ENCODE results near the gene COMMD3.
"Not testable (repeated sequence)": the region's sequence is repeated elsewhere in the genome, so short reads cannot be mapped to it uniquely, and the experiment has no call there.

The COMMD3 gene

DNA sequence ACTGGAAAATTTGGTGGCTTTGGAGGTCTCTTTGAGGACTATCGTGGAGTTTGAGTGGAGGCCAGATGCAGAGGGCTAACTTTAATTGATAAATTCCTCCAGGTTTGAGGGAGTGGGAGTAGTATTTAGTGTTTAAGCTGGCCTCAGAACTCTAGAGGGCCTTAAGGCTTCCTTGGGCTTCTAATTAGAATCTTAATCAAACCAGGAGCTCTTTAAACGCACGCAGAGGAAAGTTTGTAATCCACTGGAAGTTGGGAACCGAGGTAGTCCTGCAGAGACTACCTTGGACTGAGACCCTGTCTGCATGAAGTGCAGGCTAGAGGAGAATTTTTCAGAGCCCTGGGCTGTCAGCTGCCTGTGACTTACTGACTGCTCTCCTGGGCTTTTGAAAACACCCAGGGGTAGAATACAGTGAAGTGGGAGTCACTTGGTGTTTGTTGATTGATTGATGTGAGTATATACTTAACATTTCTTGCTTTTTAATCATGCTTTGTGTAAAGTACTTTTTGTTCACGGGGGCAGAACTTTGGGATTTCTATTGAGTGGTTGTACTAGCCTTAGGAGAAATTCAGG is 35.0 kb downstream of the COMMD3 start:
- Histone ChIP-seq H3K4me3 (ENCODE audit: low read depth, low read length) (no peak overlapping the region), H3K4me1 (ENCODE audit: control insufficient read depth, insufficient read depth, low read length) (no peaks in the 10 kb centered on the region), H3K27me3 (ENCODE audit: control insufficient read depth, insufficient read depth, low read length) (peaks cover 35% of the 10 kb centered on the region), H3K9ac (ENCODE audit: low read length) (no peak overlapping the region), H3K9me3 (ENCODE audit: control insufficient read depth, insufficient read depth, low read depth, low read length) (no peaks in the 10 kb centered on the region), H3K36me3 (ENCODE audit: control insufficient read depth, insufficient read depth, low read length) (no peaks in the 10 kb centered on the region), H3K27ac (ENCODE audit: low read depth, low read length) (no peak overlapping the region)

DNA sequence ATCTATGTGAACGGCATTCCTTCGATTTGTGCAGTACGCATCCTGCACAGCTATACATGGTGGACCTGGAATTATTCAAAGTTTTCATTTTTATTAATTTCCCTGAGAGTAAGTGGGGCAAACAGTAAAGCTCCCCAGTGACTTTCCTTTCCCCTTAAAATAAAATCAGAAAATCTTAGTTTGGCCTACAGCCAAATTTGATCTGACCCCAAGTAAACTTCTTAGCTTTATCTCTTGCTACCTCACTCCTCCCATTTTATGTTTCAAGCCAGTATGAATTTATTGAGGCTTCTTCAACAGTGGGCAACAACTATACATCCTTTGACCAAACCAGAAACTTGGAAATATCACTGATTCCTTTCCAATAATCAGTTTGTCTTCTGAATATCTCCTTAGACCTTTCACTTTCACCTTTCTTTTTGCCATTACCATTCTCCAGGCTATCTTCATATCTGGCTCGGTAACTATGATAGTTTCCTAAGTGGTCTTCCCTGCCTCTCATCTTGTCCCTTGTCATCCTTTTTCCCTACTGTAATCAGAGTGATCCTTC is 40.2 kb downstream of the COMMD3 start:
- Histone ChIP-seq H3K36me3 (ENCODE audit: control insufficient read depth, insufficient read depth, low read length) (no peaks in the 10 kb centered on the region), H3K27ac (ENCODE audit: low read depth, low read length) (no peak overlapping the region), H3K27me3 (ENCODE audit: control insufficient read depth, insufficient read depth, low read length) (peaks cover 4% of the 10 kb centered on the region), H3K4me3 (ENCODE audit: low read depth, low read length) (no peak overlapping the region), H3K9ac (ENCODE audit: low read length) (no peak overlapping the region), H3K4me1 (ENCODE audit: control insufficient read depth, insufficient read depth, low read length) (no peaks in the 10 kb centered on the region), H3K9me3 (ENCODE audit: control insufficient read depth, insufficient read depth, low read depth, low read length) (no peaks in the 10 kb centered on the region)

DNA sequence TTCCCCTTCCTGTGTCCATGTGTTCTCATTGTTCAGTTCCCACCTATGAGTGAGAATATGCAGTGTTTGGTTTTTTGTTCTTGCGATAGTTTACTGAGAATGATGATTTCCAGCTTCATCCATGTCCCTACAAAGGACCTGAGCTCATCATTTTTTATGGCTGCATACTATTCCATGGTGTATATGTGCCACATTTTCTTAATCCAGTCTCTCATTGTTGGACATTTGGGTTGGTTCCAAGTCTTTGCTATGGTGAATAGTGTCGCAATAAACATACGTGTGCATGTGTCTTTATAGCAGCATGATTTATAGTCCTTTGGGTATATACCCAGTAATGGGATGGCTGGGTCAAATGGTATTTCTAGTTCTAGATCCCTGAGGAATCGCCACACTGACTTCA is 41.6 kb downstream of the COMMD3 start:
- H3K4me1 ChIP-seq (ENCODE audit: control insufficient read depth, insufficient read depth, low read length); H3K4me3 ChIP-seq (ENCODE audit: low read depth, low read length); H3K27ac ChIP-seq (ENCODE audit: low read depth, low read length); H3K9me3 ChIP-seq (ENCODE audit: control insufficient read depth, insufficient read depth, low read depth, low read length); H3K9ac ChIP-seq (ENCODE audit: low read length); H3K36me3 ChIP-seq (ENCODE audit: control insufficient read depth, insufficient read depth, low read length); H3K27me3 ChIP-seq (ENCODE audit: control insufficient read depth, insufficient read depth, low read length): not testable (repeated sequence)

GRCh38 chr10:22363305-22363704 is 47.1 kb downstream of the COMMD3 start:
- no peaks in the 10 kb centered on the region for H3K4me1 ChIP-seq (ENCODE audit: control insufficient read depth, insufficient read depth, low read length)

GRCh38 chr10:22364407-22365140 is 48.4 kb downstream of the COMMD3 start:
- H3K36me3 ChIP-seq (ENCODE audit: control insufficient read depth, insufficient read depth, low read length), result no peaks in the 10 kb centered on the region
- H3K4me1 ChIP-seq (ENCODE audit: control insufficient read depth, insufficient read depth, low read length), result no peaks in the 10 kb centered on the region
- no peak overlapping the region for H3K27ac ChIP-seq (ENCODE audit: low read depth, low read length)
- H3K27me3 ChIP-seq (ENCODE audit: control insufficient read depth, insufficient read depth, low read length), result no peaks in the 10 kb centered on the region
- H3K9ac ChIP-seq (ENCODE audit: low read length), result no peak overlapping the region
- no peak overlapping the region for H3K4me3 ChIP-seq (ENCODE audit: low read depth, low read length)
- no peaks in the 10 kb centered on the region for H3K9me3 ChIP-seq (ENCODE audit: control insufficient read depth, insufficient read depth, low read depth, low read length)

More at GRCh38 chr10:22363305-22363704, 47.1 kb downstream of the COMMD3 start:
- Histone ChIP-seq H3K9ac (ENCODE audit: low read length) (no peak overlapping the region), H3K27me3 (ENCODE audit: control insufficient read depth, insufficient read depth, low read length) (no peaks in the 10 kb centered on the region), H3K36me3 (ENCODE audit: control insufficient read depth, insufficient read depth, low read length) (no peaks in the 10 kb centered on the region), H3K9me3 (ENCODE audit: control insufficient read depth, insufficient read depth, low read depth, low read length) (no peaks in the 10 kb centered on the region), H3K4me3 (ENCODE audit: low read depth, low read length) (no peak overlapping the region), H3K27ac (ENCODE audit: low read depth, low read length) (no peak overlapping the region)

DNA sequence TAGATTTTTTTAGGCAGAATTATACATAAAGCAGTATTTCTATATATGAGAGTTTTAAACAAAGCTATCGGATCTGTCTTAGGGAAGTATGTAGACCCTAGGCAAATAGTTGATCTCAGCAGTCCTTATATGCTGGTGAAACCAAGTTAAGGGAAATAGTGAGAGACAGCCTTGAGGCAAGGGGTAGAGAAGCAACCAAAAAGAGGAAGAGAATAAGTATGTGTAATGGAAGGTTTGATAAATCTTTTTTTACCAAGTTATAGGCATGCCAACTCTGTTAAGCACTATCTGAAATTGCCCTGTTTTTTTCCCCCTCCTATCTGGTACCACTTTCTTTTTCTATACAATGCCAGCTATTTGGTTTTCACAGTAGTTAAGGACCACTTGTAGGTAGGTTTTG is 49.0 kb downstream of the COMMD3 start:
- H3K9ac ChIP-seq (ENCODE audit: low read length), result no peak overlapping the region
- no peaks in the 10 kb centered on the region for H3K27me3 ChIP-seq (ENCODE audit: control insufficient read depth, insufficient read depth, low read length)
- no peak overlapping the region for H3K27ac ChIP-seq (ENCODE audit: low read depth, low read length)
- no peaks in the 10 kb centered on the region for H3K9me3 ChIP-seq (ENCODE audit: control insufficient read depth, insufficient read depth, low read depth, low read length)
- H3K4me3 ChIP-seq (ENCODE audit: low read depth, low read length), result no peak overlapping the region
- H3K36me3 ChIP-seq (ENCODE audit: control insufficient read depth, insufficient read depth, low read length), result no peaks in the 10 kb centered on the region
- no peaks in the 10 kb centered on the region for H3K4me1 ChIP-seq (ENCODE audit: control insufficient read depth, insufficient read depth, low read length)

GRCh38 chr10:22365644-22366434 is 49.7 kb downstream of the COMMD3 start:
- Histone ChIP-seq H3K36me3 (ENCODE audit: control insufficient read depth, insufficient read depth, low read length) (no peaks in the 10 kb centered on the region), H3K9ac (ENCODE audit: low read length) (no peak overlapping the region), H3K4me1 (ENCODE audit: control insufficient read depth, insufficient read depth, low read length) (no peaks in the 10 kb centered on the region), H3K4me3 (ENCODE audit: low read depth, low read length) (no peak overlapping the region), H3K27me3 (ENCODE audit: control insufficient read depth, insufficient read depth, low read length) (no peaks in the 10 kb centered on the region), H3K9me3 (ENCODE audit: control insufficient read depth, insufficient read depth, low read depth, low read length) (no peaks in the 10 kb centered on the region), H3K27ac (ENCODE audit: low read depth, low read length) (no peak overlapping the region)

DNA sequence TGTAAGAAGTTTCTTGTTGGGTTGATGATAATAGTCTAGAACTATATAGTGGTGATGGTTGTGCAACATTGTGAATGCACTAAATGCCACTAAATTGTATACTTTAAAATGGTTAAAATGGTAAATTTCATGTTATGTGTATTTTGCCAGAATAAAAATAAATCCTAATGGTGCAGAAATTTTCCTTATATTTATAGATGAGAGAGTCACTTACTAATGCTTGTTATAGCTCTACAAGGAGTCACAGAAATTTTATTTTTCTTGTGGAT is 50.2 kb downstream of the COMMD3 start:
- no peaks in the 10 kb centered on the region for H3K27me3 ChIP-seq (ENCODE audit: control insufficient read depth, insufficient read depth, low read length)
- no peaks in the 10 kb centered on the region for H3K36me3 ChIP-seq (ENCODE audit: control insufficient read depth, insufficient read depth, low read length)
- H3K4me3 ChIP-seq (ENCODE audit: low read depth, low read length), result no peak overlapping the region
- no peak overlapping the region for H3K27ac ChIP-seq (ENCODE audit: low read depth, low read length)
- no peak overlapping the region for H3K9ac ChIP-seq (ENCODE audit: low read length)
- H3K4me1 ChIP-seq (ENCODE audit: control insufficient read depth, insufficient read depth, low read length), result no peaks in the 10 kb centered on the region
- H3K9me3 ChIP-seq (ENCODE audit: control insufficient read depth, insufficient read depth, low read depth, low read length), result no peaks in the 10 kb centered on the region

DNA sequence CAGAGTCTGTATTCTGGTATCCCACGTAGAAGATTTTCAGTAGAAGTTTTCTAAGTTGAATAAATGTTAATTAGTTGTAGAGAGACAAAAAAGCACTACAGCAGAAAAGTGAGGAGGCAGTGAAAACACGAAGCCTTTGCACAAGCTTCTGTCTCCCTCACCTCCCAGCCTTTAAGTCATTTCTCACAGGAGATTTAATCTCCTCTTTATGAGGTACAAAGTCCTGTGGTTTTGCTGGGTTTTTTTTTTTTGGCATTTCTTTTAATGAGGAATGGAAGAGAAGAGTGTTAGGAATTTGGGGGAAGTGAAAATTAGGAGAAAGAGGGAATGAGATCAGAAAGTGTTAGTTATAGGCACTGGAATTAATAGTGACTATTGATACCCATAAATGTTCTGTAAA is 50.6 kb downstream of the COMMD3 start:
- Histone ChIP-seq H3K27ac (ENCODE audit: low read depth, low read length) (no peak overlapping the region), H3K9me3 (ENCODE audit: control insufficient read depth, insufficient read depth, low read depth, low read length) (no peaks in the 10 kb centered on the region), H3K36me3 (ENCODE audit: control insufficient read depth, insufficient read depth, low read length) (no peaks in the 10 kb centered on the region), H3K9ac (ENCODE audit: low read length) (no peak overlapping the region), H3K27me3 (ENCODE audit: control insufficient read depth, insufficient read depth, low read length) (no peaks in the 10 kb centered on the region), H3K4me1 (ENCODE audit: control insufficient read depth, insufficient read depth, low read length) (no peaks in the 10 kb centered on the region), H3K4me3 (ENCODE audit: low read depth, low read length) (no peak overlapping the region)

GRCh38 chr10:22367471-22367870 is 51.3 kb downstream of the COMMD3 start:
- Histone ChIP-seq H3K4me3 (ENCODE audit: low read depth, low read length) (no peak overlapping the region), H3K27me3 (ENCODE audit: control insufficient read depth, insufficient read depth, low read length) (no peaks in the 10 kb centered on the region), H3K4me1 (ENCODE audit: control insufficient read depth, insufficient read depth, low read length) (no peaks in the 10 kb centered on the region), H3K36me3 (ENCODE audit: control insufficient read depth, insufficient read depth, low read length) (no peaks in the 10 kb centered on the region), H3K9me3 (ENCODE audit: control insufficient read depth, insufficient read depth, low read depth, low read length) (no peaks in the 10 kb centered on the region), H3K9ac (ENCODE audit: low read length) (no peak overlapping the region), H3K27ac (ENCODE audit: low read depth, low read length) (no peak overlapping the region)

DNA sequence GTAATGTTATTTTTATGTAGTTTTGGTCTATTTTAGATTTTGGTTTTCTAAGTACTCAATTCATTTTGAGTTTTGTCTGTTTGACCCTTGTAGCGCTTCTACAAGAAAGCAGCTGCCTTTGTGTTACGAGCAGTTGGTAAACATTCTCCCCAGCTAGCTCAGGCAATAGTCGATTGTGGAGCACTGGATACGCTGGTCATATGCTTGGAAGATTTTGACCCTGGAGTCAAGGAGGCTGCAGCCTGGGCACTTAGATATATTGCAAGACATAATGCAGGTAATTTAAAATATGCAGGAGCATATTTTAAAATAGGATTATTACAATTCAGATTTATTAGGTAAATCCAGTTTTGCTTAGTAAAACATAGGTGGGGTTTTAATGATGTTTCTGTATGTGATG is 52.2 kb downstream of the COMMD3 start:
- Histone ChIP-seq H3K27me3 (ENCODE audit: control insufficient read depth, insufficient read depth, low read length) (no peaks in the 10 kb centered on the region), H3K4me3 (ENCODE audit: low read depth, low read length) (no peak overlapping the region), H3K9me3 (ENCODE audit: control insufficient read depth, insufficient read depth, low read depth, low read length) (no peaks in the 10 kb centered on the region), H3K27ac (ENCODE audit: low read depth, low read length) (no peak overlapping the region), H3K9ac (ENCODE audit: low read length) (no peak overlapping the region), H3K4me1 (ENCODE audit: control insufficient read depth, insufficient read depth, low read length) (no peaks in the 10 kb centered on the region), H3K36me3 (ENCODE audit: control insufficient read depth, insufficient read depth, low read length) (no peaks in the 10 kb centered on the region)
